ENCODE measurements around the gene PRUNE2. TPM values are rescaled to one million over a fixed set of nuclear protein-coding genes. Genes with fewer than 3 reads are reported as not detected.

Gene PRUNE2
- polyA plus RNA-seq, 1 of the 3 experiments (the other 2 are of a cell fraction): 13.0 TPM

- TF ChIP-seq REST (IDR thresholded peaks at IDR 0.05; ENCODE audit: low read depth, low read length) (no peak), PBX3 (IDR thresholded peaks at IDR 0.05) (no peak), EP300 (IDR thresholded peaks at IDR 0.05; ENCODE audit: borderline replicate concordance in 1 of 2, low read depth in 1 of 2, low read length in 1 of 2) (no peak), RXRA (IDR thresholded peaks at IDR 0.05; ENCODE audit: borderline replicate concordance, low read depth) (no peak), GABPA (IDR thresholded peaks at IDR 0.05; ENCODE audit: low read depth) (no peak), MEF2A (IDR thresholded peaks at IDR 0.05; ENCODE audit: borderline replicate concordance, low read depth) (no peak), RCOR1 (IDR thresholded peaks at IDR 0.05; ENCODE audit: low read length) (no peak), GATA2 (CRISPR knock-in tag; IDR thresholded peaks at IDR 0.05) (no peak), RAD21 (IDR thresholded peaks at IDR 0.05; ENCODE audit: low read length) (no peak), TEAD4 (IDR thresholded peaks at IDR 0.05; ENCODE audit: borderline replicate concordance, insufficient read depth) (no peak), SIN3A (IDR thresholded peaks at IDR 0.05; ENCODE audit: borderline replicate concordance, low read depth, low read length) (no peak)
Observed at GRCh38 chr9:76921165-76921564, 15.3 kb upstream of the PRUNE2 start (continued).

GRCh38 chr9:76917299-76917698 lies 11.4 kb upstream of the PRUNE2 start:
- Histone ChIP-seq H3K4me1 (ENCODE audit: control insufficient read depth in 1 of 2, insufficient read depth in 2 of 2, low read depth in 1 of 2, low read length in 1 of 2) (no peaks in the 10 kb centered on the region), H3F3A (replicated peaks; ENCODE audit: insufficient read depth) (peaks cover under 1% of the 10 kb centered on the region), H3K9me3 (no peaks in the 10 kb centered on the region), H3K27me3 (ENCODE audit: insufficient read depth) (peaks cover 20% of the 10 kb centered on the region; the same call in 1 of the 2 replicates), H4K20me1 (ENCODE audit: insufficient read depth) (no peaks in the 10 kb centered on the region), H2AFZ (ENCODE audit: low read depth) (no peak overlapping the region), H3K9me2 (no peaks in the 10 kb centered on the region), H3K4me2 (no peak overlapping the region), H3K79me2 (ENCODE audit: insufficient read depth) (no peaks in the 10 kb centered on the region), H3K27ac (ENCODE audit: low read depth in 2 of 2, low read length in 1 of 2) (no peak overlapping the region), H3K4me3 (ENCODE audit: low read depth in 2 of 2, low read length in 1 of 2) (no peak overlapping the region), H3K36me3 (replicated peaks in 1 of 2; ENCODE audit: control insufficient read depth in 1 of 2, insufficient read depth in 2 of 2, low read length in 1 of 2) (no peaks in the 10 kb centered on the region), H3K9ac (no peak overlapping the region)
- ChIA-PET POLR2A (no interaction called here), CTCF (no interaction called here)
- no peak for TF ChIP-seq TCF12 (IDR thresholded peaks at IDR 0.05)
- TF ChIP-seq NRF1 (IDR thresholded peaks at IDR 0.05; ENCODE audit: low read depth, low read length): no peak
- TF ChIP-seq EP300 (IDR thresholded peaks at IDR 0.05; ENCODE audit: borderline replicate concordance in 1 of 2, low read depth in 1 of 2, low read length in 1 of 2): no peak
- no peak for TF ChIP-seq IRF3 (IDR thresholded peaks at IDR 0.05; ENCODE audit: low read depth, low read length)
- no peak for TF ChIP-seq NFIC (IDR thresholded peaks at IDR 0.05; ENCODE audit: borderline replicate concordance)
- TF ChIP-seq TEAD4 (IDR thresholded peaks at IDR 0.05; ENCODE audit: borderline replicate concordance, insufficient read depth): no peak
- no peak for TF ChIP-seq MAX (IDR thresholded peaks at IDR 0.05; ENCODE audit: low read depth)
- no peak for TF ChIP-seq RXRA (IDR thresholded peaks at IDR 0.05; ENCODE audit: borderline replicate concordance, low read depth)
- TF ChIP-seq CTCF (IDR thresholded peaks at IDR 0.05): no peak
- no peak for TF ChIP-seq TAF1 (IDR thresholded peaks at IDR 0.05; ENCODE audit: borderline replicate concordance, low read depth, low read length)
- TF ChIP-seq FOXJ3 (CRISPR knock-in tag; IDR thresholded peaks at IDR 0.05): no peak
- TF ChIP-seq YY1 (IDR thresholded peaks at IDR 0.05; ENCODE audit: low read depth): no peak
- TF ChIP-seq FOSL2 (IDR thresholded peaks at IDR 0.05; ENCODE audit: borderline replicate concordance, low read depth): no peak
- no peak for TF ChIP-seq RCOR1 (IDR thresholded peaks at IDR 0.05; ENCODE audit: low read length)
- TF ChIP-seq ZBTB33 (IDR thresholded peaks at IDR 0.05; ENCODE audit: borderline replicate concordance, low read depth): no peak
- DNase-seq: no peak
- WGBS (ENCODE audit: low lambda C conversion rate): 23% methylated on average over 4 of the region's 4 CpGs
